GM23338 (cell line): ENCODE data around the gene KEL. TPM values are rescaled to one million over a fixed set of nuclear protein-coding genes. Genes with fewer than 3 reads are reported as not detected.

Source experiments
- ATAC-seq: fragments of 200-7000 bp; cut with Tn5 transposase; 3 replicates; pipeline ENCODE4 v1.9.1; 2020
- DNase-seq: peaks from one replicate; pipeline ENCODE4 v3.0.0-alpha.2; 2015; ENCODE audit warnings: low spot score
- H2AFZ ChIP-seq: fragments of 200-600 bp; sonication (generic); 2 replicates; pipeline ENCODE4 v1.8.0; 2016; ENCODE audit warnings: antibody characterized with exemption, mild to moderate bottlenecking, moderate library complexity
- H3F3A ChIP-seq: fragments of 200-600 bp; sonication (generic); replicated peaks from 2 replicates; pipeline ENCODE4 v1.8.0; 2017; ENCODE audit warnings: antibody characterized with exemption, mixed run types, low read depth
- H3K27ac ChIP-seq: fragments of 200-600 bp; sonication (generic); 2 replicates; pipeline ENCODE4 v1.6.1; 2016; ENCODE audit warnings: low read depth
- H3K27me3 ChIP-seq: fragments of 200-600 bp; sonication (generic); 2 replicates; pipeline ENCODE4 v1.8.0; 2016; ENCODE audit warnings: mild to moderate bottlenecking, mixed run types, moderate library complexity; ENCODE audit not compliant: insufficient read depth
- H3K36me3 ChIP-seq: fragments of 200-600 bp; sonication (generic); 2 replicates; pipeline ENCODE4 v1.8.0; 2016; ENCODE audit warnings: mild to moderate bottlenecking; ENCODE audit not compliant: insufficient read depth
- H3K4me1 ChIP-seq: fragments of 200-600 bp; sonication (generic); 2 replicates; pipeline ENCODE4 v1.8.0; 2016; ENCODE audit warnings: mild to moderate bottlenecking, moderate library complexity; ENCODE audit not compliant: insufficient read depth
- H3K4me2 ChIP-seq: fragments of 200-600 bp; sonication (generic); 2 replicates; pipeline ENCODE4 v1.7.1; 2017; ENCODE audit warnings: mixed run types
- H3K4me3 ChIP-seq: fragments of 200-600 bp; sonication (generic); 2 replicates; pipeline ENCODE4 v1.6.1; 2016; ENCODE audit warnings: mixed run types
- H3K79me2 ChIP-seq: fragments of 200-600 bp; sonication (generic); replicated peaks from 2 replicates; pipeline ENCODE4 v1.8.0; 2017; ENCODE audit warnings: mild to moderate bottlenecking; ENCODE audit not compliant: insufficient read depth
- H3K9me2 ChIP-seq: fragments of 200-600 bp; sonication (generic); 2 replicates; pipeline ENCODE4 v1.8.0; 2017; ENCODE audit not compliant: insufficient read depth
- H4K20me1 ChIP-seq: fragments of 200-600 bp; sonication (generic); replicated peaks from 2 replicates; pipeline ENCODE4 v1.8.0; 2017; ENCODE audit warnings: mild to moderate bottlenecking; ENCODE audit not compliant: insufficient read depth
- H3K27ac Mint-ChIP-seq: 2 replicates; pipeline ENCODE4 v1.8.0; 2020; ENCODE audit warnings: inconsistent platforms, mild to moderate bottlenecking, moderate library complexity, mixed read lengths
- H3K27me3 Mint-ChIP-seq: 3 replicates; pipeline ENCODE4 v1.8.0; 2022; ENCODE audit warnings: low read depth, mild to moderate bottlenecking, moderate library complexity, mixed read lengths, inconsistent platforms; ENCODE audit not compliant: insufficient read depth, poor library complexity
- H3K36me3 Mint-ChIP-seq: 3 replicates; pipeline ENCODE4 v1.8.0; 2021; ENCODE audit warnings: low read depth, mild to moderate bottlenecking, inconsistent platforms, moderate library complexity, mixed read lengths
- H3K4me1 Mint-ChIP-seq: 3 replicates; pipeline ENCODE4 v1.8.0; 2020; ENCODE audit warnings: mild to moderate bottlenecking, inconsistent platforms, mixed read lengths
- H3K4me3 Mint-ChIP-seq: 3 replicates; pipeline ENCODE4 v1.8.0; 2021; ENCODE audit warnings: moderate library complexity, mild to moderate bottlenecking, inconsistent platforms, mixed read lengths
- H3K9me3 Mint-ChIP-seq: 3 replicates; pipeline ENCODE4 v1.8.0; 2020; ENCODE audit warnings: moderate library complexity, mild to moderate bottlenecking, inconsistent platforms, mixed read lengths
- CREB1 ChIP-seq: fragments of 250-450 bp; sonication (Bioruptor Pico); IDR thresholded peaks from 2 replicates; pipeline ENCODE4 v1.5.0; 2020; ENCODE audit warnings: low read depth, mild to moderate bottlenecking, moderate library complexity
- CTCF ChIP-seq, 2 experiments: fragments of 200-600 bp in 1 of 2; sonication (generic) in 1 of 2; conservative IDR thresholded peaks; 2 replicates each; pipeline versions ENCODE4 v1.5.1 to v1.6.1; 2016 to 2017; ENCODE audit warnings: antibody characterized with exemption in 2 of 2, low read depth in 2 of 2, mild to moderate bottlenecking in 2 of 2, moderate library complexity in 1 of 2
- ETS1 ChIP-seq: IDR thresholded peaks from 2 replicates; pipeline ENCODE4 v1.6.1; 2016; ENCODE audit warnings: antibody characterized with exemption
- EZH2 ChIP-seq: fragments of 200-600 bp; sonication (generic); IDR thresholded peaks from one replicate; pipeline ENCODE4 v1.8.0; 2017; ENCODE audit warnings: antibody characterized with exemption, mild to moderate bottlenecking, low read depth; ENCODE audit not compliant: unreplicated experiment
- EZH2phosphoT487 ChIP-seq: fragments of 200-600 bp; sonication (generic); IDR thresholded peaks from one replicate; pipeline ENCODE4 v1.8.1; 2018; ENCODE audit warnings: antibody characterized with exemption; ENCODE audit not compliant: unreplicated experiment
- JUNB ChIP-seq: IDR thresholded peaks from one replicate; pipeline ENCODE4 v1.6.1; 2016; ENCODE audit warnings: antibody characterized with exemption; ENCODE audit not compliant: unreplicated experiment
- NANOG ChIP-seq: IDR thresholded peaks from 2 replicates; pipeline ENCODE4 v1.6.1; 2016; ENCODE audit warnings: antibody characterized with exemption, borderline replicate concordance
- POLR2AphosphoS5 ChIP-seq: IDR thresholded peaks from 2 replicates; pipeline ENCODE4 v1.6.1; 2016; ENCODE audit warnings: antibody characterized with exemption, low read depth
- REST ChIP-seq: IDR thresholded peaks from one replicate; pipeline ENCODE4 v1.6.1; 2018; ENCODE audit warnings: antibody characterized with exemption; ENCODE audit not compliant: unreplicated experiment
- STAT1 ChIP-seq: IDR thresholded peaks from one replicate; pipeline ENCODE4 v1.6.1; 2016; ENCODE audit warnings: antibody characterized with exemption; ENCODE audit not compliant: unreplicated experiment
- ZNF114 ChIP-seq: fragments of 250-450 bp; sonication (Bioruptor Pico); IDR thresholded peaks from 2 replicates; pipeline ENCODE4 v1.5.0; 2020; ENCODE audit warnings: mild to moderate bottlenecking, moderate library complexity
- ZNF331 ChIP-seq: fragments of 250-450 bp; sonication (Bioruptor Pico); IDR thresholded peaks from 2 replicates; pipeline ENCODE4 v1.5.0; 2020; ENCODE audit warnings: low read depth, mild to moderate bottlenecking, moderate library complexity
- ZNF462 ChIP-seq: fragments of 250-450 bp; sonication (Bioruptor Pico); IDR thresholded peaks from 2 replicates; pipeline ENCODE4 v1.5.0; 2020; ENCODE audit warnings: mild to moderate bottlenecking, moderate library complexity
- polyA plus RNA-seq: library from polyadenylated mRNA; unstranded; fragments of >200 nt; fragmentation: Nextera tagmentation; extraction: Ambion mirVana; gene quantifications from 2 replicates; pipeline ENCODE4 v1.2.1, GENCODE V29; 2016
- total RNA-seq: library from RNA; depleted of rRNA; stranded (reverse); fragments of >200 nt; shearing (Covaris generic); gene quantifications from 2 replicates; pipeline ENCODE4 v1.2.3, GENCODE V29; 2014

The KEL gene
- total and polyA plus RNA-seq, 2 experiments from 2014 or later, result 1.2 to 3.6 TPM

- peak overlapping the region; percentile 89 for H2AFZ ChIP-seq
- no peaks in the 10 kb centered on the region for H4K20me1 ChIP-seq
- no peaks in the 10 kb centered on the region for H3K27me3 ChIP-seq
- H3K4me1 ChIP-seq, result peaks cover 32% of the 10 kb centered on the region
- H3K36me3 ChIP-seq, result no peaks in the 10 kb centered on the region
- peaks cover under 1% of the 10 kb centered on the region; the same call in 2 of the 3 replicates for H3K9me3 Mint-ChIP-seq
- H3K27me3 Mint-ChIP-seq, result peaks cover 6% of the 10 kb centered on the region
- DNase-seq (no peak), ATAC-seq (no peak)
- H3K79me2 ChIP-seq, result no peaks in the 10 kb centered on the region
- peaks cover 40% of the 10 kb centered on the region for H3K4me1 Mint-ChIP-seq
- H3K4me3 ChIP-seq, result no peak overlapping the region
- H3F3A ChIP-seq, result no peaks in the 10 kb centered on the region
- H3K4me3 Mint-ChIP-seq, result no peak overlapping the region
- no peak overlapping the region for H3K27ac ChIP-seq
- no peak for TF ChIP-seq ZNF114 (CRISPR knock-in tag)
- no peak for TF ChIP-seq STAT1
- no peak for TF ChIP-seq EZH2
- TF ChIP-seq EZH2phosphoT487, result no peak
- no peak for TF ChIP-seq ETS1
- no peak for TF ChIP-seq REST
- TF ChIP-seq ZNF331 (CRISPR knock-in tag), result no peak
- TF ChIP-seq ZNF462 (CRISPR knock-in tag), result no peak
- TF ChIP-seq CTCF (conservative IDR thresholded peaks at IDR 0.05; ENCODE audit: low read depth in 2 of 2), result no peak
- TF ChIP-seq JUNB, result no peak
- TF ChIP-seq POLR2AphosphoS5, result no peak
- TF ChIP-seq CREB1 (CRISPR knock-in tag), result no peak
- TF ChIP-seq NANOG, result no peak
- H3K36me3 Mint-ChIP-seq, result peaks cover 5% of the 10 kb centered on the region; the same call in 2 of the 3 replicates
- H3K9me2 ChIP-seq, result peaks cover 21% of the 10 kb centered on the region
- H3K27ac Mint-ChIP-seq, result no peak overlapping the region
- H3K4me2 ChIP-seq, result no peak overlapping the region
Measured at GRCh38 chr7:142961595-142961972, 579 bp downstream of the KEL start.
